HG03442 (cell line): ENCODE data around the gene WDR82.

ENCODE experiments used
- ATAC-seq: cut with Tn5 transposase; IDR thresholded peaks from one replicate; pipeline ENCODE4 v1.9.1; 2021; ENCODE audit warnings: mild to moderate bottlenecking, moderate library complexity; ENCODE audit not compliant: unreplicated experiment

WDR82 gene

GRCh38 chr3:52227117-52227516, 51.3 kb downstream of the WDR82 start:
- ATAC-seq, result no peak

- ATAC-seq, result no peak
These were observed 52.1 kb downstream of the WDR82 start for GRCh38 chr3:52226229-52226817.

GRCh38 chr3:52225452-52226228, 52.8 kb downstream of the WDR82 start, which contains the start of gene TLR9:
TSS of gene TLR9 (minus strand) at chr3:52225645. CDS start at chr3:52225529, 116 bp downstream.
- ATAC-seq, result peak; percentile 74

GRCh38 chr3:52223449-52224408, 54.7 kb downstream of the WDR82 start:
- ATAC-seq, result no peak

GRCh38 chr3:52222319-52223221, 55.9 kb downstream of the WDR82 start:
- ATAC-seq, result no peak

GRCh38 chr3:52221563-52222318, 56.7 kb downstream of the WDR82 start:
- ATAC-seq, result no peak

- no peak for ATAC-seq
These were observed 57.3 kb downstream of the WDR82 start for GRCh38 chr3:52221141-52221562.

- ATAC-seq, result no peak
These were observed 57.9 kb downstream of the WDR82 start for GRCh38 chr3:52220380-52221026.

GRCh38 chr3:52218937-52219650, 59.4 kb downstream of the WDR82 start:
- ATAC-seq, result no peak

GRCh38 chr3:52218454-52218853, 60.0 kb downstream of the WDR82 start:
- no peak for ATAC-seq

- ATAC-seq, result no peak
These were observed 60.4 kb downstream of the WDR82 start for GRCh38 chr3:52218026-52218425.

- ATAC-seq, result no peak
These were observed 61.0 kb downstream of the WDR82 start for GRCh38 chr3:52217409-52217805.

GRCh38 chr3:52216585-52217408, 61.7 kb downstream of the WDR82 start:
- no peak for ATAC-seq

GRCh38 chr3:52215351-52215750, 63.1 kb downstream of the WDR82 start:
- ATAC-seq, result no peak

- ATAC-seq, result no peak
These were observed 64.5 kb downstream of the WDR82 start for GRCh38 chr3:52213901-52214300.

- no peak for ATAC-seq
These were observed 65.4 kb downstream of the WDR82 start for GRCh38 chr3:52213005-52213404.

GRCh38 chr3:52211268-52211891, 67.1 kb downstream of the WDR82 start:
- ATAC-seq, result no peak
